AG04450 (cell line): ENCODE data around the gene EIF1. TPM values are rescaled to one million over a fixed set of nuclear protein-coding genes. Genes with fewer than 3 reads are reported as not detected.

Source experiments
- CTCF ChIA-PET: fragments of 300-600, 350-600 bp; formaldehyde crosslinking; extraction: SDS; loops from one replicate; lab custom pipeline; 2022; ENCODE audit warnings: antibody characterized with exemption, inconsistent platforms; lab: Charles Lee
- POLR2A ChIA-PET: fragments of 350-600 bp; formaldehyde crosslinking; extraction: SDS; loops from one replicate; lab custom pipeline; 2021; ENCODE audit warnings: antibody characterized with exemption, inconsistent platforms; lab: Yijun Ruan, JAX
- DNase-seq: peaks from one replicate; pipeline ENCODE4 v3.0.0-alpha.2; 2011; ENCODE audit warnings: low read depth, low spot score
- H3K27ac ChIP-seq: one replicate; pipeline ENCODE4 v1.5.1; 2012; ENCODE audit warnings: low read depth, low read length, control low read depth
- H3K27me3 ChIP-seq: one replicate; pipeline ENCODE4 v1.6.0; 2012; ENCODE audit warnings: low read length; ENCODE audit not compliant: control insufficient read depth, insufficient read depth
- H3K4me3 ChIP-seq: 2 replicates; pipeline ENCODE4 v1.5.1; 2011; ENCODE audit warnings: mild to moderate bottlenecking, low read depth, low read length, control low read depth
- H3K9me3 ChIP-seq: 2 replicates; pipeline ENCODE4 v1.5.1; 2012; ENCODE audit warnings: low read length; ENCODE audit not compliant: control insufficient read depth, insufficient read depth
- CTCF ChIP-seq: IDR thresholded peaks from 2 replicates; pipeline ENCODE4 v1.5.1; 2011; ENCODE audit warnings: low read depth, low read length, control low read depth, inconsistent platforms
- polyA plus RNA-seq: library from polyadenylated mRNA; depleted of rRNA; stranded (reverse); fragments of >200 nt; gene quantifications from 2 replicates; pipeline ENCODE4 v1.2.3, GENCODE V29; 2011

Gene EIF1
- polyA plus RNA-seq, 1 experiment = 549 TPM

GRCh38 chr17:41664587-41665565 lies 23.8 kb upstream of the EIF1 start:
- DNase-seq = no peak
- Histone ChIP-seq H3K27ac (no peak overlapping the region), H3K9me3 (no peaks in the 10 kb centered on the region), H3K27me3 (no peaks in the 10 kb centered on the region), H3K4me3 (peak overlapping the region; percentile 60; the same call in 1 of the 2 replicates)
- TF ChIP-seq CTCF = no peak
- ChIA-PET POLR2A (interaction anchor here (0.7 to 3.8 kb wide), 2 partner anchors 24 to 1132 kb away, joined by 5 to 24 read pairs; partner anchors contain the start of gene EIF1), CTCF (interaction anchor here (0.6 to 10.3 kb wide), 49 partner anchors 14 to 1253 kb away, joined by 3 to 285 read pairs (median 4); partner anchors contain the start of gene EIF1)

GRCh38 chr17:41665566-41666236 lies 23.0 kb upstream of the EIF1 start:
- H3K27ac ChIP-seq = peak overlapping the region; percentile 85
- no peaks in the 10 kb centered on the region for H3K9me3 ChIP-seq
- H3K4me3 ChIP-seq = peak overlapping the region; percentile 60
- H3K27me3 ChIP-seq = no peaks in the 10 kb centered on the region
- ChIA-PET POLR2A (interaction anchor here (0.7 to 3.8 kb wide), 2 partner anchors 23 to 1132 kb away, joined by 5 to 24 read pairs; partner anchors contain the start of gene EIF1), CTCF (interaction anchor here (0.6 to 10.3 kb wide), 50 partner anchors 13 to 1253 kb away, joined by 3 to 285 read pairs (median 4); partner anchors contain the start of gene EIF1)
- DNase-seq = peak; percentile 46
- TF ChIP-seq CTCF = peak; percentile 86

- H3K9me3 ChIP-seq = no peaks in the 10 kb centered on the region
- ChIA-PET POLR2A (interaction anchor here (3.8 kb wide), 1 partner anchor 23 kb away, joined by 24 read pairs; the partner anchor contains the start of gene EIF1), CTCF (interaction anchor here (0.6 to 10.3 kb wide), 34 partner anchors 10 to 1254 kb away, joined by 3 to 285 read pairs (median 4); partner anchors contain the start of gene EIF1)
- peak overlapping the region; percentile 29 for H3K4me3 ChIP-seq
- no peak for TF ChIP-seq CTCF
- H3K27ac ChIP-seq = peak overlapping the region; percentile 85
- H3K27me3 ChIP-seq = no peaks in the 10 kb centered on the region
- DNase-seq = peak; percentile 24
These were observed 22.4 kb upstream of the EIF1 start for GRCh38 chr17:41666237-41666641.

- H3K9me3 ChIP-seq = no peaks in the 10 kb centered on the region
These were observed 21.9 kb upstream of the EIF1 start for GRCh38 chr17:41666708-41667279.

More at GRCh38 chr17:41666708-41667279, 21.9 kb upstream of the EIF1 start:
- H3K4me3 ChIP-seq = peak overlapping the region; percentile 55
- ChIA-PET CTCF (interaction anchor here (0.6 to 10.3 kb wide), 43 partner anchors 10 to 1148 kb away, joined by 3 to 285 read pairs (median 4); no protein-coding TSS in a partner anchor), POLR2A (interaction anchor here (3.8 kb wide), 1 partner anchor 22 kb away, joined by 24 read pairs; the partner anchor contains the start of gene EIF1)
- no peaks in the 10 kb centered on the region for H3K27me3 ChIP-seq
- H3K27ac ChIP-seq = peak overlapping the region; percentile 85
- peak; percentile 92 for TF ChIP-seq CTCF
- no peak for DNase-seq
